ENCODE results near the gene CYYR1.

The CYYR1 gene

GRCh38 chr21:26546446-26547097, 26.5 kb downstream of the CYYR1 start:
- TF ChIP-seq, protein P1, sequence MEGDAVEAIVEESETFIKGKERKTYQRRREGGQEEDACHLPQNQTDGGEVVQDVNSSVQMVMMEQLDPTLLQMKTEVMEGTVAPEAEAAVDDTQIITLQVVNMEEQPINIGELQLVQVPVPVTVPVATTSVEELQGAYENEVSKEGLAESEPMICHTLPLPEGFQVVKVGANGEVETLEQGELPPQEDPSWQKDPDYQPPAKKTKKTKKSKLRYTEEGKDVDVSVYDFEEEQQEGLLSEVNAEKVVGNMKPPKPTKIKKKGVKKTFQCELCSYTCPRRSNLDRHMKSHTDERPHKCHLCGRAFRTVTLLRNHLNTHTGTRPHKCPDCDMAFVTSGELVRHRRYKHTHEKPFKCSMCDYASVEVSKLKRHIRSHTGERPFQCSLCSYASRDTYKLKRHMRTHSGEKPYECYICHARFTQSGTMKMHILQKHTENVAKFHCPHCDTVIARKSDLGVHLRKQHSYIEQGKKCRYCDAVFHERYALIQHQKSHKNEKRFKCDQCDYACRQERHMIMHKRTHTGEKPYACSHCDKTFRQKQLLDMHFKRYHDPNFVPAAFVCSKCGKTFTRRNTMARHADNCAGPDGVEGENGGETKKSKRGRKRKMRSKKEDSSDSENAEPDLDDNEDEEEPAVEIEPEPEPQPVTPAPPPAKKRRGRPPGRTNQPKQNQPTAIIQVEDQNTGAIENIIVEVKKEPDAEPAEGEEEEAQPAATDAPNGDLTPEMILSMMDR (IDR thresholded peaks at IDR 0.05; ENCODE audit: control extremely low read depth, extremely low read depth, low read depth, missing control alignments) = no peak
- POLR2A ChIA-PET = no interaction called here
- CTCF ChIA-PET = no interaction called here
- DNase-seq (ENCODE audit: extremely low spot score) = no peak

DNA sequence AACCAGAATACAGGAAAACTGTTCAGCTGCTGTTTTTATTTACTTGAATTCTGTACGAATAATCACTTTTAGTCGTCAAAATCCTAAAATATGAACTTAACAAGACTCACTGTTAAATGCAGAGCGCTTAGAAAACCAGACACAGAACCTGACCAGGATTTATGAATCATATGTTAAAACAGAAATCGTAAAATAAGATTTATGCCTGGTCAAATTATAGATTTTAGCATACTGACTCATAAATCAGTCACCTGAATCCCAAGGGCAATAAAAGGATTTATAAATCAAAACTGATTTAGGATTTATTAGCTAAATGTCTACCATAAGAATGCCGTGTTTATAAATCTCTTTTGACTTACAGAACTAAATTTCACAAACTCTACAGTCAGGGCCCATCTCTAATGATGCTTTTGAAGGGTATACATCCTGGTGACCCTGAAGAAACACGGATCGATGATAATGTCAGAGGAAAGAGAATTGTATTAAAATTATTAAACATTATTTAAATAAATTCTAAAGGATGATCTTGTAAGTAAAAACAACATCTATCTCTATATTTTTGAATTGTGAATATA, 28.8 kb downstream of the CYYR1 start:
- TF ChIP-seq, protein P1 (IDR thresholded peaks at IDR 0.05; ENCODE audit: control extremely low read depth, extremely low read depth, low read depth, missing control alignments) = no peak
- no peak for DNase-seq (ENCODE audit: extremely low spot score)
- ChIA-PET CTCF (interaction anchor here (1.6 kb wide), 1 partner anchor 15 kb away, joined by 5 read pairs; no protein-coding TSS in a partner anchor), POLR2A (no interaction called here)

GRCh38 chr21:26540651-26541050, 32.4 kb downstream of the CYYR1 start:
- TF ChIP-seq, protein P1 (IDR thresholded peaks at IDR 0.05; ENCODE audit: control extremely low read depth, extremely low read depth, low read depth, missing control alignments) = no peak
- DNase-seq (ENCODE audit: extremely low spot score) = no peak
- ChIA-PET POLR2A (no interaction called here), CTCF (interaction anchor here (1.2 kb wide), 1 partner anchor 13 kb away, joined by 6 read pairs; no protein-coding TSS in a partner anchor)

DNA sequence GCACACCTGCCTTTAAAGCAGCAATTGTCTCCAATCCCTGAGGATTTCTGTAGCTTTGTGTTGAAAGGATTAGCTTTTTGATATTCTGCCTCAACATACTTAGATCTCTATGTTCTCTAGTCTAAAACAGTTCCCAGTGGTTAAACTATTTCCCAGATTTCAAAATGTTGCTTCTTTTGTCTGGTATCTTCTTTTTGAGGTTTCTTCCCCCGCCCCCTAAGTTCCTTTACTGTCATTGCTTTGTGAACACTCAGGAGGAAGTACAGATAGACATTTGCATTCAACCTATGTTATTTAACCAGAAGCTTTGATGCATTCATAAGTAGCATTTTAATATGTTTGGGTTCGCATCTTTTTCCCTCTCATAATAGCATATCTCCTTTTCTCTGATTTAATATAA, 33.5 kb downstream of the CYYR1 start:
- TF ChIP-seq, protein P1 (IDR thresholded peaks at IDR 0.05; ENCODE audit: control extremely low read depth, extremely low read depth, low read depth, missing control alignments) = no peak
- CTCF ChIA-PET = interaction anchor here (1.2 kb wide), 1 partner anchor 12 kb away, joined by 6 read pairs; no protein-coding TSS in a partner anchor
- POLR2A ChIA-PET = no interaction called here
- DNase-seq (ENCODE audit: extremely low spot score) = no peak

GRCh38 chr21:26534517-26534916, 38.6 kb downstream of the CYYR1 start:
- ChIA-PET CTCF (no interaction called here), POLR2A (no interaction called here)
- TF ChIP-seq, protein P1 (IDR thresholded peaks at IDR 0.05; ENCODE audit: control extremely low read depth, extremely low read depth, low read depth, missing control alignments) = no peak
- DNase-seq (ENCODE audit: extremely low spot score) = no peak

DNA sequence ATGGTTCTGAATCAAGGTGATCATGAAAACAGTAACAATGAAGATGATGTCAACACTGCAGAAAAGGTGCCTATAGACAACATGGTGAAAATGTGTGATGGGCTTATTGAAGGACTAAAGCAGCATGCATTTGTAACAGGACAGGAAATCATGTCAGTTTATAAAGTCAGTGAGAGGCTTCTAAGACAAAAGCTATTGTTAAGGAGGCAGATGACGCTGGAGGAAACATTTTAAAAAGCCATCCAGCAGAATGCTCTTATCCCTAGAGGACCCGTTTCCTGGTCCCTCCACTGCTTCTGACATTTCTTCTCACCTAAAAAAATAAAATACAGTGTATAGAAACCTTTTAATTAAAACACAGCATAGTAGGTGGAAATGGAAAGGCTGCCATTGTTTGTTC, 40.9 kb downstream of the CYYR1 start:
- TF ChIP-seq, protein P1 (IDR thresholded peaks at IDR 0.05; ENCODE audit: control extremely low read depth, extremely low read depth, low read depth, missing control alignments) = no peak
- no peak for DNase-seq (ENCODE audit: extremely low spot score)
- CTCF ChIA-PET = no interaction called here
- POLR2A ChIA-PET = no interaction called here

Data from GM10248 (cell line).